K562 (cell line): ENCODE data around the gene PIK3R6. TPM values are rescaled to one million over a fixed set of nuclear protein-coding genes. Genes with fewer than 3 reads are reported as not detected.

Experiments
- ATAC-seq: fragments of 200-7000 bp; cut with Tn5 transposase; 3 replicates; pipeline ENCODE4 v1.9.1; 2020; ENCODE audit warnings: moderate library complexity
- BruUV-seq: library from RNA; stranded (reverse); fragments of 400-500 nt; replicated peaks from 2 replicates; lab custom pipeline; 2021; lab: Mats Ljungman, UMichigan
- CTCF ChIA-PET: fragments of 300-600 bp; formaldehyde crosslinking; extraction: SDS; loops from one replicate; lab custom pipeline; 2021; ENCODE audit warnings: low intra/inter-chr PET ratio; lab: Yijun Ruan, JAX
- POLR2A ChIA-PET: fragments of 300-600, 350-650 bp; sonication (Branson Sonifier 250); formaldehyde crosslinking; extraction: SDS; loops from one replicate; lab custom pipeline; 2021; ENCODE audit warnings: antibody characterized with exemption, inconsistent platforms; lab: Yijun Ruan, JAX
- DNase-seq, 4 experiments: peaks; one replicate each; pipeline versions ENCODE4 v3.0.0 to v3.0.0-alpha.2; 2011 to 2018; ENCODE audit warnings: low spot score in 3 of 4, mixed read lengths in 3 of 4; ENCODE audit errors: extremely low read depth in 1 of 4
- FAIRE-seq: peaks from 2 replicates; lab custom pipeline; 2011; peaks lifted over from hg19 to GRCh38; lab: Jason Lieb, UNC
- H2AFZ ChIP-seq: 2 replicates; pipeline ENCODE4 v1.6.0; 2011; ENCODE audit warnings: low read depth, low read length, control low read depth, inconsistent platforms
- H3K27ac ChIP-seq: fragments of 200-600 bp; 3 replicates; pipeline ENCODE4 v1.8.0; 2011; ENCODE audit warnings: low read depth, mild to moderate bottlenecking, control low read depth, inconsistent platforms, low read length, moderate library complexity, mixed read lengths; ENCODE audit errors: extremely low read depth
- H3K27me3 ChIP-seq, 2 experiments: fragments of 300-600 bp in 1 of 2; 2 replicates in 1 of 2; 3 replicates in 1 of 2; pipeline versions ENCODE4 v1.6.0 to v1.8.0; 2011; ENCODE audit warnings: inconsistent platforms in 2 of 2, low read length in 2 of 2, mild to moderate bottlenecking in 1 of 2, mixed read lengths in 1 of 2, moderate library complexity in 1 of 2; ENCODE audit not compliant: control insufficient read depth in 2 of 2, insufficient read depth in 2 of 2
- H3K36me3 ChIP-seq: fragments of 300-600 bp; 3 replicates; pipeline ENCODE4 v1.8.0; 2011; ENCODE audit warnings: mild to moderate bottlenecking, low read length, inconsistent platforms; ENCODE audit not compliant: control insufficient read depth, insufficient read depth
- H3K4me1 ChIP-seq, 2 experiments: fragments of 200-600 bp in 1 of 2; replicated peaks in 1 of 2; 2 replicates in 1 of 2; 3 replicates in 1 of 2; pipeline versions ENCODE4 v1.5.1 to v1.8.0; 2011; ENCODE audit warnings: inconsistent platforms in 2 of 2, low read length in 2 of 2, mild to moderate bottlenecking in 1 of 2, mixed read lengths in 1 of 2, moderate library complexity in 1 of 2; ENCODE audit not compliant: control insufficient read depth in 2 of 2, insufficient read depth in 2 of 2
- H3K4me2 ChIP-seq: 2 replicates; pipeline ENCODE4 v1.6.1; 2011; ENCODE audit warnings: low read length, control low read depth, inconsistent platforms, mixed read lengths; ENCODE audit not compliant: insufficient read depth
- H3K4me3 ChIP-seq: fragments of 200-600 bp; sonication (generic), shearing (Covaris generic); 2 replicates; pipeline ENCODE4 v1.5.1; 2016; ENCODE audit warnings: control low read depth, inconsistent platforms
- H3K79me2 ChIP-seq: fragments of 200-600 bp; 3 replicates; pipeline ENCODE4 v1.8.0; 2011; ENCODE audit warnings: low read length, inconsistent platforms; ENCODE audit not compliant: control insufficient read depth, insufficient read depth
- H3K9ac ChIP-seq, 2 experiments: 2 replicates each; pipeline versions ENCODE4 v1.6.0 to v1.6.1; 2011; ENCODE audit warnings: low read depth in 2 of 2, low read length in 2 of 2, control low read depth in 1 of 2, inconsistent platforms in 1 of 2, mild to moderate bottlenecking in 1 of 2, mixed read lengths in 1 of 2; ENCODE audit not compliant: insufficient read depth in 1 of 2
- H3K9me1 ChIP-seq: one replicate; pipeline ENCODE4 v1.6.0; 2011; ENCODE audit warnings: inconsistent platforms, mild to moderate bottlenecking, low read length, moderate library complexity; ENCODE audit not compliant: control insufficient read depth, insufficient read depth
- H3K9me3 ChIP-seq: replicated peaks from 2 replicates; pipeline ENCODE4 v1.5.1; 2011; ENCODE audit warnings: low read depth, low read length, inconsistent platforms; ENCODE audit not compliant: control insufficient read depth, insufficient read depth
- H4K20me1 ChIP-seq: replicated peaks from 2 replicates; pipeline ENCODE4 v1.6.1; 2011; ENCODE audit warnings: low read length, inconsistent platforms, mixed read lengths; ENCODE audit not compliant: control insufficient read depth, insufficient read depth
- CHD7 ChIP-seq: fragments of 200-600 bp; sonication (generic); IDR thresholded peaks from one replicate; pipeline ENCODE4 v1.6.1; 2012; ENCODE audit warnings: mild to moderate bottlenecking, low read depth, low read length, inconsistent platforms
- MAZ ChIP-seq, 2 experiments: fragments of 450-650 bp in 1 of 2; sonication (generic) in 1 of 2; formaldehyde crosslinking; IDR thresholded peaks in 1 of 2; conservative IDR thresholded peaks in 1 of 2; 2 replicates each; pipeline versions ENCODE4 v1.4.0 to v1.5.0; 2020; ENCODE audit warnings: mild to moderate bottlenecking in 1 of 2, missing genetic modification reagents in 1 of 2
- MCM5 ChIP-seq: fragments of 450-650 bp; IDR thresholded peaks from 2 replicates; pipeline ENCODE4 v1.6.1; 2016; ENCODE audit warnings: low read depth
- PYGO2 ChIP-seq: fragments of 450-650 bp; IDR thresholded peaks from 2 replicates; pipeline ENCODE4 v1.6.1; 2016; ENCODE audit warnings: mild to moderate bottlenecking, missing genetic modification characterization, moderate library complexity, missing compliant biosample characterization
- SIN3B ChIP-seq: fragments of 450-650 bp; IDR thresholded peaks from 2 replicates; pipeline ENCODE4 v1.6.1; 2017; ENCODE audit warnings: low read depth, mild to moderate bottlenecking, moderate library complexity
- SNIP1 ChIP-seq: fragments of 450-650 bp; IDR thresholded peaks from 2 replicates; pipeline ENCODE4 v1.7.1; 2017; ENCODE audit warnings: low read depth, mild to moderate bottlenecking
- TAF1 ChIP-seq: IDR thresholded peaks from 2 replicates; pipeline ENCODE4 v1.6.1; 2011; ENCODE audit warnings: mild to moderate bottlenecking, low read length, moderate library complexity; ENCODE audit not compliant: insufficient read depth, control insufficient read depth, severe bottlenecking; ENCODE audit errors: extremely low read depth
- TFE3 ChIP-seq: fragments of 450-650 bp; formaldehyde crosslinking; IDR thresholded peaks from 2 replicates; pipeline ENCODE4 v1.4.0; 2020; ENCODE audit warnings: mild to moderate bottlenecking, mixed read lengths
- ZNF668 ChIP-seq: fragments of 250-450 bp; sonication (Bioruptor Pico); IDR thresholded peaks from 2 replicates; pipeline ENCODE4 v1.8.0; 2022; ENCODE audit warnings: mild to moderate bottlenecking, inconsistent platforms
- WGBS: fragments of 100-300 bp; shearing (Covaris generic); methylation state at CpG from one replicate; pipeline ENCODE4 v1.1.6; 2016; ENCODE audit warnings: low coverage, mixed read lengths; ENCODE audit not compliant: insufficient coverage; ENCODE audit errors: missing lambda C conversion rate; 5-methylcytosine and 5-hydroxymethylcytosine counted together
- in situ Hi-C: fragments of 300-500 bp; cut with MboI; formaldehyde crosslinking; loops from 4 replicates; pipeline ENCODE4 v1.15.0; 2018; ENCODE audit warnings: inconsistent platforms, mixed read lengths
- intact Hi-C: fragments of 100-400 bp; cut with micrococcal nuclease; formaldehyde crosslinking; loops from 2 replicates; pipeline ENCODE4 v1.14.2; 2022
- polyA plus RNA-seq, 8 experiments: library from polyadenylated mRNA; depleted of rRNA in 4 of 8; stranded (reverse) in 5 of 8; unstranded in 3 of 8; fragments of >200 nt; fragmentation: Nextera tagmentation in 2 of 8; fragmentation: Illumina TruSeq in 1 of 8; extraction: Ambion mirVana in 2 of 8; extraction: Trizol in 1 of 8; gene quantifications; 2 replicates each; pipeline versions ENCODE4 v1.2.1 to v1.2.3, GENCODE V29; 2011 to 2014; ENCODE audit warnings: inconsistent platforms in 1 of 8, missing spikeins in 1 of 8
- total RNA-seq, 7 experiments: library from RNA; depleted of rRNA in 6 of 7; stranded (reverse); fragments of >200 nt in 6 of 7; fragmentation: Illumina TruSeq in 2 of 7; extraction: Trizol in 2 of 7; gene quantifications; 2 replicates each; pipeline versions ENCODE4 v1.2.1 to v1.2.3, GENCODE V29; 2011 to 2021; ENCODE audit warnings: low replicate concordance in 1 of 7

The PIK3R6 gene
- total and polyA plus RNA-seq, 9 of the 15 experiments (the other 6 are each of a cell fraction or from before 2014, with no cell fraction given) = 0.04 TPM; not detected in 8

GRCh38 chr17:8782176-8782575 lies 85.3 kb downstream of the PIK3R6 start (continued):
- TF ChIP-seq TAF1 = no peak
- no peak for TF ChIP-seq ZNF668

GRCh38 chr17:8781776-8782175 lies 85.7 kb downstream of the PIK3R6 start:
- no peak overlapping the region for H3K27ac ChIP-seq
- H3K4me2 ChIP-seq = no peak overlapping the region
- no peak overlapping the region for H2AFZ ChIP-seq
- 0% methylated on average over 4 of the region's 4 CpGs for WGBS
- CTCF ChIA-PET = no interaction called here
- H3K79me2 ChIP-seq = no peaks in the 10 kb centered on the region
- in situ Hi-C loops (loop anchor here (25.0 kb wide), 1 partner anchor 719 kb away; no protein-coding TSS in a partner anchor), intact Hi-C loops (no loop called here)
- no peaks in the 10 kb centered on the region for H3K36me3 ChIP-seq
- H3K4me1 ChIP-seq = no peaks in the 10 kb centered on the region
- no peaks in the 10 kb centered on the region for H4K20me1 ChIP-seq
- FAIRE-seq (no peak), ATAC-seq (no peak), DNase-seq (no peak)
- POLR2A ChIA-PET = no interaction called here
- no peak overlapping the region for H3K9ac ChIP-seq
- H3K4me3 ChIP-seq = no peak overlapping the region
- peaks cover 2 to 6% of the 10 kb centered on the region in 2 experiments; a peak in 1 of 5 replicates for H3K27me3 ChIP-seq
- H3K9me3 ChIP-seq = no peaks in the 10 kb centered on the region
- BruUV-seq = no TSS peak
- H3K9me1 ChIP-seq = no peaks in the 10 kb centered on the region
- TF ChIP-seq PYGO2 (tag) (no peak), CHD7 (no peak), TFE3 (CRISPR knock-in tag) (no peak), SIN3B (no peak), SNIP1 (no peak), MCM5 (no peak), MAZ (CRISPR knock-in tag; conservative IDR thresholded peaks at IDR 0.05 in 1 of 2, IDR thresholded peaks at IDR 0.05 in 1 of 2) (no peak)
